GM23338 (cell line): Measurements from ENCODE around the gene GAS6. TPM values are rescaled to one million over a fixed set of nuclear protein-coding genes. Genes with fewer than 3 reads are reported as not detected.

Source experiments
- ATAC-seq: fragments of 200-7000 bp; cut with Tn5 transposase; 3 replicates; pipeline ENCODE4 v1.9.1; 2020
- DNase-seq: peaks from one replicate; pipeline ENCODE4 v3.0.0-alpha.2; 2015; ENCODE audit warnings: low spot score
- H2AFZ ChIP-seq: fragments of 200-600 bp; sonication (generic); 2 replicates; pipeline ENCODE4 v1.8.0; 2016; ENCODE audit warnings: antibody characterized with exemption, mild to moderate bottlenecking, moderate library complexity
- H3F3A ChIP-seq: fragments of 200-600 bp; sonication (generic); replicated peaks from 2 replicates; pipeline ENCODE4 v1.8.0; 2017; ENCODE audit warnings: antibody characterized with exemption, mixed run types, low read depth
- H3K27ac ChIP-seq: fragments of 200-600 bp; sonication (generic); 2 replicates; pipeline ENCODE4 v1.6.1; 2016; ENCODE audit warnings: low read depth
- H3K27me3 ChIP-seq: fragments of 200-600 bp; sonication (generic); 2 replicates; pipeline ENCODE4 v1.8.0; 2016; ENCODE audit warnings: mild to moderate bottlenecking, mixed run types, moderate library complexity; ENCODE audit not compliant: insufficient read depth
- H3K36me3 ChIP-seq: fragments of 200-600 bp; sonication (generic); 2 replicates; pipeline ENCODE4 v1.8.0; 2016; ENCODE audit warnings: mild to moderate bottlenecking; ENCODE audit not compliant: insufficient read depth
- H3K4me1 ChIP-seq: fragments of 200-600 bp; sonication (generic); 2 replicates; pipeline ENCODE4 v1.8.0; 2016; ENCODE audit warnings: mild to moderate bottlenecking, moderate library complexity; ENCODE audit not compliant: insufficient read depth
- H3K4me2 ChIP-seq: fragments of 200-600 bp; sonication (generic); 2 replicates; pipeline ENCODE4 v1.7.1; 2017; ENCODE audit warnings: mixed run types
- H3K4me3 ChIP-seq: fragments of 200-600 bp; sonication (generic); 2 replicates; pipeline ENCODE4 v1.6.1; 2016; ENCODE audit warnings: mixed run types
- H3K79me2 ChIP-seq: fragments of 200-600 bp; sonication (generic); replicated peaks from 2 replicates; pipeline ENCODE4 v1.8.0; 2017; ENCODE audit warnings: mild to moderate bottlenecking; ENCODE audit not compliant: insufficient read depth
- H3K9me2 ChIP-seq: fragments of 200-600 bp; sonication (generic); 2 replicates; pipeline ENCODE4 v1.8.0; 2017; ENCODE audit not compliant: insufficient read depth
- H4K20me1 ChIP-seq: fragments of 200-600 bp; sonication (generic); replicated peaks from 2 replicates; pipeline ENCODE4 v1.8.0; 2017; ENCODE audit warnings: mild to moderate bottlenecking; ENCODE audit not compliant: insufficient read depth
- H3K27ac Mint-ChIP-seq: 2 replicates; pipeline ENCODE4 v1.8.0; 2020; ENCODE audit warnings: inconsistent platforms, mild to moderate bottlenecking, moderate library complexity, mixed read lengths
- H3K27me3 Mint-ChIP-seq: 3 replicates; pipeline ENCODE4 v1.8.0; 2022; ENCODE audit warnings: low read depth, mild to moderate bottlenecking, moderate library complexity, mixed read lengths, inconsistent platforms; ENCODE audit not compliant: insufficient read depth, poor library complexity
- H3K36me3 Mint-ChIP-seq: 3 replicates; pipeline ENCODE4 v1.8.0; 2021; ENCODE audit warnings: low read depth, mild to moderate bottlenecking, inconsistent platforms, moderate library complexity, mixed read lengths
- H3K4me1 Mint-ChIP-seq: 3 replicates; pipeline ENCODE4 v1.8.0; 2020; ENCODE audit warnings: mild to moderate bottlenecking, inconsistent platforms, mixed read lengths
- H3K4me3 Mint-ChIP-seq: 3 replicates; pipeline ENCODE4 v1.8.0; 2021; ENCODE audit warnings: moderate library complexity, mild to moderate bottlenecking, inconsistent platforms, mixed read lengths
- H3K9me3 Mint-ChIP-seq: 3 replicates; pipeline ENCODE4 v1.8.0; 2020; ENCODE audit warnings: moderate library complexity, mild to moderate bottlenecking, inconsistent platforms, mixed read lengths
- CREB1 ChIP-seq: fragments of 250-450 bp; sonication (Bioruptor Pico); IDR thresholded peaks from 2 replicates; pipeline ENCODE4 v1.5.0; 2020; ENCODE audit warnings: low read depth, mild to moderate bottlenecking, moderate library complexity
- EZH2phosphoT487 ChIP-seq: fragments of 200-600 bp; sonication (generic); IDR thresholded peaks from one replicate; pipeline ENCODE4 v1.8.1; 2018; ENCODE audit warnings: antibody characterized with exemption; ENCODE audit not compliant: unreplicated experiment
- JUNB ChIP-seq: IDR thresholded peaks from one replicate; pipeline ENCODE4 v1.6.1; 2016; ENCODE audit warnings: antibody characterized with exemption; ENCODE audit not compliant: unreplicated experiment
- NANOG ChIP-seq: IDR thresholded peaks from 2 replicates; pipeline ENCODE4 v1.6.1; 2016; ENCODE audit warnings: antibody characterized with exemption, borderline replicate concordance
- ZNF331 ChIP-seq: fragments of 250-450 bp; sonication (Bioruptor Pico); IDR thresholded peaks from 2 replicates; pipeline ENCODE4 v1.5.0; 2020; ENCODE audit warnings: low read depth, mild to moderate bottlenecking, moderate library complexity
- ZNF462 ChIP-seq: fragments of 250-450 bp; sonication (Bioruptor Pico); IDR thresholded peaks from 2 replicates; pipeline ENCODE4 v1.5.0; 2020; ENCODE audit warnings: mild to moderate bottlenecking, moderate library complexity
- polyA plus RNA-seq: library from polyadenylated mRNA; unstranded; fragments of >200 nt; fragmentation: Nextera tagmentation; extraction: Ambion mirVana; gene quantifications from 2 replicates; pipeline ENCODE4 v1.2.1, GENCODE V29; 2016
- total RNA-seq: library from RNA; depleted of rRNA; stranded (reverse); fragments of >200 nt; shearing (Covaris generic); gene quantifications from 2 replicates; pipeline ENCODE4 v1.2.3, GENCODE V29; 2014
- TF ChIP-seq, protein P1 (sequence below), 2 experiments: fragments of 200-600 bp in 1 of 2; sonication (generic) in 1 of 2; conservative IDR thresholded peaks; 2 replicates each; pipeline versions ENCODE4 v1.5.1 to v1.6.1; 2016 to 2017; ENCODE audit warnings: antibody characterized with exemption in 2 of 2, low read depth in 2 of 2, mild to moderate bottlenecking in 2 of 2, moderate library complexity in 1 of 2
- TF ChIP-seq, protein P2 (sequence below): IDR thresholded peaks from 2 replicates; pipeline ENCODE4 v1.6.1; 2016; ENCODE audit warnings: antibody characterized with exemption

The GAS6 gene
- total and polyA plus RNA-seq, 2 experiments from 2014 or later, result 7.9 to 21.2 TPM

GRCh38 chr13:113905942-113906341 is 42.1 kb upstream of the GAS6 start:
- Histone ChIP-seq H3K4me1 (no peaks in the 10 kb centered on the region), H3K79me2 (no peaks in the 10 kb centered on the region), H3K27me3 (no peaks in the 10 kb centered on the region), H3K4me2 (no peak overlapping the region), H3F3A (no peaks in the 10 kb centered on the region), H4K20me1 (no peaks in the 10 kb centered on the region), H2AFZ (no peak overlapping the region), H3K4me3 (no peak overlapping the region), H3K36me3 (no peaks in the 10 kb centered on the region), H3K27ac (no peak overlapping the region), H3K9me2 (no peaks in the 10 kb centered on the region)
- Mint-ChIP-seq H3K27ac (no peak overlapping the region), H3K4me3 (no peak overlapping the region), H3K27me3 (peaks cover 4% of the 10 kb centered on the region), H3K36me3 (no peaks in the 10 kb centered on the region), H3K4me1 (peaks cover 13% of the 10 kb centered on the region), H3K9me3 (peaks cover 3% of the 10 kb centered on the region; the same call in 1 of the 3 replicates)
- TF ChIP-seq, protein P1, sequence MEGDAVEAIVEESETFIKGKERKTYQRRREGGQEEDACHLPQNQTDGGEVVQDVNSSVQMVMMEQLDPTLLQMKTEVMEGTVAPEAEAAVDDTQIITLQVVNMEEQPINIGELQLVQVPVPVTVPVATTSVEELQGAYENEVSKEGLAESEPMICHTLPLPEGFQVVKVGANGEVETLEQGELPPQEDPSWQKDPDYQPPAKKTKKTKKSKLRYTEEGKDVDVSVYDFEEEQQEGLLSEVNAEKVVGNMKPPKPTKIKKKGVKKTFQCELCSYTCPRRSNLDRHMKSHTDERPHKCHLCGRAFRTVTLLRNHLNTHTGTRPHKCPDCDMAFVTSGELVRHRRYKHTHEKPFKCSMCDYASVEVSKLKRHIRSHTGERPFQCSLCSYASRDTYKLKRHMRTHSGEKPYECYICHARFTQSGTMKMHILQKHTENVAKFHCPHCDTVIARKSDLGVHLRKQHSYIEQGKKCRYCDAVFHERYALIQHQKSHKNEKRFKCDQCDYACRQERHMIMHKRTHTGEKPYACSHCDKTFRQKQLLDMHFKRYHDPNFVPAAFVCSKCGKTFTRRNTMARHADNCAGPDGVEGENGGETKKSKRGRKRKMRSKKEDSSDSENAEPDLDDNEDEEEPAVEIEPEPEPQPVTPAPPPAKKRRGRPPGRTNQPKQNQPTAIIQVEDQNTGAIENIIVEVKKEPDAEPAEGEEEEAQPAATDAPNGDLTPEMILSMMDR (conservative IDR thresholded peaks at IDR 0.05; ENCODE audit: low read depth in 2 of 2), result no peak
- TF ChIP-seq CREB1 (CRISPR knock-in tag), result no peak
- no peak for TF ChIP-seq ZNF462 (CRISPR knock-in tag)
- TF ChIP-seq, protein P2, sequence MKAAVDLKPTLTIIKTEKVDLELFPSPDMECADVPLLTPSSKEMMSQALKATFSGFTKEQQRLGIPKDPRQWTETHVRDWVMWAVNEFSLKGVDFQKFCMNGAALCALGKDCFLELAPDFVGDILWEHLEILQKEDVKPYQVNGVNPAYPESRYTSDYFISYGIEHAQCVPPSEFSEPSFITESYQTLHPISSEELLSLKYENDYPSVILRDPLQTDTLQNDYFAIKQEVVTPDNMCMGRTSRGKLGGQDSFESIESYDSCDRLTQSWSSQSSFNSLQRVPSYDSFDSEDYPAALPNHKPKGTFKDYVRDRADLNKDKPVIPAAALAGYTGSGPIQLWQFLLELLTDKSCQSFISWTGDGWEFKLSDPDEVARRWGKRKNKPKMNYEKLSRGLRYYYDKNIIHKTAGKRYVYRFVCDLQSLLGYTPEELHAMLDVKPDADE, result no peak
- no peak for TF ChIP-seq NANOG
- no peak for TF ChIP-seq EZH2phosphoT487
- TF ChIP-seq JUNB, result no peak
- no peak for TF ChIP-seq ZNF331
- ATAC-seq, result no peak
- DNase-seq, result no peak
